Activated CD8-positive, alpha-beta memory T cell treated with anti-CD3 and anti-CD28 coated beads, Interleukin-2, amount 50 U/mL, for 1 hour (primary cell): ENCODE measurements around the gene MAMSTR.

Experiments used
- DNase-seq: peaks from one replicate; pipeline ENCODE4 v3.0.0-alpha.2; 2020; ENCODE audit errors: extremely low read depth

MAMSTR gene

DNA sequence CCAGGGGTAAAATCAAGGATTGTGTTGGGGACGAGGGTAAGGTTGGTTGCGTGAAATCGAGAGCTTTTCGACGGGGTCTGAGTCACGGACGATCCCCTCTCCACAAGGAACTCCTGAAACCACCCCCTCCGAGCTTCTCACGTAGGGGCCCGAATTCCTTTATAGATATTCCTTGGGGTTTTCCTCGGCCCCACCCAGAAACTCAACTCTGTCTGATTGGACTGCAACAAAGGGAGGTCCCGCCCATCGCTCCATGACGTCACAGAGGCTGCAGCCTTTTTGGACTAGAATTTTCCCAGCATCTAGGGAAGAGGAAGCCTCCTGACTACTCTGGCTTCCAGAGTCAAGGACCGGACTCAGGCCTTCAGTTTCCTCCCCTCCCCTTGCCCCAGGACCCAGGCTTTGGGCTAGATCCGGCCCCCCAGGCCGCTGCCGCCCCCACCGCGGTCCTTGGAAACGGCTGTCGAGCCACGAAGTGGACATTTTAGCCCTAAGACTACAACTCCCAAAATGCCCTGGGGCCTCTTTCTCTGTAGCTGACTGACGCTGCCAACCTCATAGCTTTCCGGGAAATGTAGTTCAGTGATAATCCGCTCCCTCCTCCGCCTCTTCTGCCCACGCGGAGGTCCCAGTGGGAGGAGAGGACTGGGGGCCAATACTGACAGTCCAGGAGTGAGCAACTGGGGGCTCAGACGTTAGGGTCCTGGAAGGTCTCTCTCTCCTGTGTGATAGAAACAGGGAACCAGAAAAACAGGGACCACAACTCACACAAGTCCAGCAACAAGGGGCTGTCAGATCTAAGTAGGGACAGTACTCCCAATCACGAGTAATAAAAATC, 27.4 kb upstream of the MAMSTR start, which contains the start of gene IZUMO1:
Gene IZUMO1, minus strand, starts transcription at position 172 of the 838 bp plus-strand sequence. CDS start 1,050 bp downstream, outside the sequence.
- DNase-seq, result no peak

DNA sequence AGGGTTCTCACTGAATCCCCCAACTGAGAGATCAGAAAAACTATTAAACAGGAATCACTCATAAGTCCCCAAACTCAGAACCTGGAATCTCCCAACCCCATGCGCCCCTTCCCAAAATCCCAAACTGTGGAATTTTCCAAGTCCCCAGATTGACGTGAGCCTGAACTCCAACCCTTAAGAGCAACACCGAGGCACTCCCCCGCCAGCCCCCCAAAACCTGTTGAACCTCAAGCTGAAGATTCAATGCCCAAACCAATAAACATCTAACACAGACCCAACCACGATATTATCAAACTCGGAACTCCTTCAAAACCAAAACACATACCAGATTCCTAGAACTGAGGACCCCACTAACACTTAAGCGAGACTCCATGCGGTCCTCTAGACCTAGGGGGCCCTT, 26.6 kb upstream of the MAMSTR start:
- DNase-seq, result no peak

DNA sequence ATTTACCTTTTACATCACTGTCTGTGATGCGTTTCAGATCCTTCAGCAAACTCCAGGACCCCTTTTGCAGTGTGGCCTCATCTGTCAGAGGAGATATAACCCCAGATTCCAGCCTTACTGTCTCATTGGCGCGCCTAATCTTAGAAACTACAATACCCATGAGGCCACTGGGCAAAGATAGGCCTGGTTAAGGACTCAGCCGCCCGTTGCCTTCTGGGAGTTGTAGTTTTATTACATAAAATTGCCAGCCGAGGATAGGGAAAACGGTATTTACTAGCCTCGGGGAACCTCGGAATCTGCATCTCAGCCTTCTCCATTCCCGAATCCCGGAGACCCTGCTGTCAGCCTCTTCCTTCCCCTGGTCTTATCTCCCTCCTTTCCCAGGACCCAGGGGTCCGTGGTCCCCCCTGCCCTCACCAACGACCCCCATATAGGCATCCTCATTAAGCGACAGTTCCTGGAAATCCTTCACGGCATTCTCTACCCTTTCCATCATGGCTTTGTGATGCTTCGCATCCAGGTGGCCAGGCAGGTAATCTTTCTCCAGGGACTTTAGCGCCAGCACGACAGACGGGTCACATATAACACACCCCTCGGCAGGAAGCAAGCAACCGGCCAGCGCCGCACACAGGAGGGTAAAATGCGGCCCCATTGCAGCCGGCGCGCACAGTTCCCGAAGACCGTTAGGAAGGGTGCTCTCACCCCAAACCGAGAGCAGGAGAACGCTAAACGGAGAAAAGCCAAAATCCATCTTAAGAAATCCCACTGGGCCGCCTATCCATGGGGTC, 25.9 kb upstream of the MAMSTR start:
- DNase-seq, result no peak

DNA sequence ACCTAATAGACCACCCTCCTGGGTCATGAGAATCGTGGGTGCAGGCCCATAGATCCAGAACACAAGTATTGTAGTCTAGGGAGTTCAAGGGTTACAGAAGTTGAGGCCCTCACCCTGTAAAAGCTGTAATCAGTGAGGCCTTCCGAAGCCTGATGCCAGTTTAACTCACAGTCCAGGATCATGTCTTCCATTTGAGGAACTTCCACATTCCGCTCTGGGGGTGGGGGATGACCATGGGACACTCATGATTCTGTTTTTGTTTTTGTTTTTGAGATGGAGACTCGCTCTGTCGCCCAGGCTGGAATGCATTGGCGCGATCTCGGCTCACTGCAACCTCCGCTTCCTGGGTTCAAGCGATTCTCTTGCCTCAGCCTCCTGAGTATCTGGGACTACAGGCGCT, 22.6 kb upstream of the MAMSTR start:
- DNase-seq, result no peak

DNA sequence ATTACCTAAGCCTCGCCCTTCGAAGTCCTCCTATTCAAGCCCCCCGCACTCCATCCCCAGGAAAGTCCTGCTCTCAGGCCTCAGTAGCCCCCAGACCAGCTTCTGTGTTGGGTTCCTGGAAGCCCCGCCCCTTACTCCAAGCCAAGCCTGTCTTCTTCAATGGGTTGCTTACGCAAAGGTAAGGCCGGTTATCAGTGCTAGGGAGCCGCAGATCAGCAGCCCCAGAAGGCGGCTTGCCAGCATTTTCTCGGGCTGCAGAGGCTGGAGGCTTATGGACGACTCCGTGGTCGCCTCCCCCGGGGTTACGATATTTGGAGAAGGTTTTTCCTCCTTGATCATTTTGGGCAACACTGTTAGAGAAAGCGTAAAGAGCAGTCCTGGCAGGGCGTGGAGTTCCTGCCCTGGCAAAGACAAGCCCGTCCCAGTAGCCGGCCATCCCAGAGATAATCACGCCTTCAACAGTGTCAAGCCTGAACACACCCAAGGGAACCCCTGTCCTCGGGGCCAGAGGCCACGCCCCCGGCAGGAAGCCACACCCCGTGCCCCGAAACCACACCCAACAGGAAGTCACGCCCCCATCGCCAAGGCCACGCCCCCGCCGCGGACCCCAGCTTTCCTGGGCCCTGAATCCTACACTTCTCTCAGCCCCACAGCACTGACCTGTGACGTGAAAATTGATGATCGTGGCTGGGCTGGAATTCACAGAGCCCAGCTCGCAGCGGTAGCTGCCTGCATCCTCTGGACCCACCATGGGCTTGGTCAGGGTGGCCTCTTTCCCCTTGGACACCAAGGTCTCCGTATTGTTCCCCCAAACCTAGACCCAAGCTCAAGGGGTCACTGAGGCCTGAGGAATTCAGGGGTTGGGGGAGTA, 21.8 kb upstream of the MAMSTR start:
- no peak for DNase-seq

DNA sequence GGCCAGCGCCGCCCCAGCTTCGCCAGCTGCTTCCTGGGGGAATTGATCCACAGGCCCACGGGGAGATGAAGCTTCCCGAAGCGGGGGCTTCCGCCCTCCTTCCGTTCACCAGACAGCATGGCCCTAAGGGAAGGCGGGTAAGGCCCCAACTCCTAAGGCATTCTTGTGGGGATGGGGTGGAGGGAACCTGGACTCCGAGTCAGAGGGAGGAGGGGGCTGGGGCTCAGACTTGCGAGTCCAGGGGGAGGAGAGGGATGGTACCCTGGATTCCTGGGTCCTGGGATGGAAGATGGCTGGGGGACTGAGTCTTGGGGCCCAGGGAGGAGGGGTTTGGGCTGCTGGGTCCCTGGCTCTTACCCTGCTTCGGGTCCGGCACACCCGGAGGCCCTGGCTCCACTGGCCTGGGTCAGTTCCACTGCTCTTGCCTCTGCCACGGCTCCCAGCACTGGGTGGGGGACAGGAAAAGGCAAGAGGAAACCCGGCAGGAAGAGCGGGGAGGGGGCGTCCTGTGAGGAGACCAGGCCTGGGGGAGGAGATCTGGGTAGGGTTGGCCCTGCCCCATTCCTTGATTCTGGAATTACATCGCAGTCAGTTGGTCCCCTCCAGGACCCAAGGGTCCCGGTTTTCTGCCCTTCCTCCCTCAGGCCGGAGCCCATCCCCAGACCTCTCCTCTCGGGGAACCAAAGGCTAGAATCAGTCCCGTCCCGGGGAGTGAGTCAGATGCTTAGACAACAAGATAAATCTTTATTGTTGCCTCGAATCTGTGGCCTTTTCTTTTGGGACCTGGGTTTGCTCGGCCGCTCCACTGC, 20.8 kb upstream of the MAMSTR start, which contains the start of gene RASIP1:
Gene RASIP1, minus strand, starts transcription at position 447 of the 809 bp plus-strand sequence. Its CDS starts 328 bp downstream, at position 119.
- DNase-seq, result no peak

DNA sequence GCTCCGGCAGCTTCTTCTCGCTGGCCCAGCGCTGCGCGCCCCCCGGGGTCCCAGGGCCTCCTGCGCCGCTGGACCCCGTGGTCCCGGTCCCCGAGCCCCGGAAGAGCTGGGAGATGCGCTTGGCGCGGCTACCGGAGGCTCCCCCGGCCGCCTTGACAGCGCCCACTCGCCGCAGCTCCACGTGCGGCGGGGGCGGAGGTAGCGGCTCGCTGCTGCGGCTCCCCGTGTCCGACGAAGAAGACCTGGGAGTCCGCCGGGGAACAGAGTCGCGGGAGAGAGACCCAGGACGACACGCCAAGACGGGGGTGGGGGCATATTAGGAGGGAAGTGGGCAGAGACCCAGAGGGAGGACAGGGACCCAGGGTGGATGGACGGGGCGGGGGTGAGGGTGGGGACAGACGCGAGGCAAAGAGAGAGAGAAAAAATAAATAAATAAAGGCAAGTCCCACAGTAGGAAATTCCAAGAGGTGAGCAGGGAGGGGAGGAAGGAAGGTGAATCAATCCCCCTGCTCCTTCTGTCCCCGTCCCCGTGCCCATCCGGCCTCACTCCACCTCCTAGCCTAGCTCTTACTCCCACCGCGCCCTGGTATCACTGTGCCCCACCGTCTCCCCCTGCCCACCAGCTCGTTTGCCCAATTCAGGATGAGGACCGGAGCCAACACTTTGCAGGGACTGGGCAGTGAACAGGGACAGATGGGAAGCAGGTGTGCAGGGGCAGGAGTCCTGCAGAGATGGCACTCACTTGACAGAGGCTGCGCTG, 20.1 kb upstream of the MAMSTR start:
- no peak for DNase-seq

DNA sequence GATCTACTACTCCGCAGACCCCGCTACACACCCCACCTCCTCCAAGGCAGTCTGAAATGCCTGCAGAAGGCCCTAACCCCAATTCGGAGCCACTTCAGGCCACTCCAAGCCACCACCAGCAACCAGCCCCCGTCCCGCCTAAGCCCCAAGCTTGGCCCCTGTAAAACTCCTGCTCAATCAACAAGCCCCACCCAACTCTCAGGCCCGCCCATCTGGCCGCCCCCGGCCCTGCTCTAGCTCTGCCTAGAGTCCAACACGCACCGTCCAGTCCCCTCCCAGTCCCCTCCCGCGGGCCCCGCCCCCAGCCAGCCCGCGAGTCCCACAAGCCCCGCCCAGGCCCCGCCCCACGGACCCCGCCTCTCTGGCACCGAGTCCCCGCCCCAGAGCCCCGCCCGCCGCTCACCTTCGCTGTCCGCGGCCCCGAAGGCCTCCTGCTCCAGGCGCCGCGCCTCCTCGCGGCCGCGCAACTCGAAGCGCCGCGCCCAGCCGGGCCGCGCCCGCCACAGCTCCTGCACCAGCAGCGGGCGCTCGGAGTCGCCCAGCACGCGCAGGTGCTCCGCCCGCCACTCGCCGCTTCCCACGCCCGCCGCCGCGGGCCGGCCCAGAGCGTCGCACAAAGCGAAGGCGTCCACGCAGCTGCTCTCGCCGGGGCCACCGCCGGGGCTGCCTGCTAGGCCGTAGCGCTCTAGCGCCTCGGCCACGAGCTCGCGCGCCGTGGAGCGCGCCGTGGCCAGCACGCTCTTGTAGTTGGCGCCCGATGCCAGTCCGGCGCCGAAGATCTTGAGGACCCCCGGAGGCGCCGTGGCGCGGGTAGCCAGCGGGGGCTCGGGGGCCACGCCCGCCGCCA, 19.3 kb upstream of the MAMSTR start:
- peak; percentile 69 for DNase-seq

DNA sequence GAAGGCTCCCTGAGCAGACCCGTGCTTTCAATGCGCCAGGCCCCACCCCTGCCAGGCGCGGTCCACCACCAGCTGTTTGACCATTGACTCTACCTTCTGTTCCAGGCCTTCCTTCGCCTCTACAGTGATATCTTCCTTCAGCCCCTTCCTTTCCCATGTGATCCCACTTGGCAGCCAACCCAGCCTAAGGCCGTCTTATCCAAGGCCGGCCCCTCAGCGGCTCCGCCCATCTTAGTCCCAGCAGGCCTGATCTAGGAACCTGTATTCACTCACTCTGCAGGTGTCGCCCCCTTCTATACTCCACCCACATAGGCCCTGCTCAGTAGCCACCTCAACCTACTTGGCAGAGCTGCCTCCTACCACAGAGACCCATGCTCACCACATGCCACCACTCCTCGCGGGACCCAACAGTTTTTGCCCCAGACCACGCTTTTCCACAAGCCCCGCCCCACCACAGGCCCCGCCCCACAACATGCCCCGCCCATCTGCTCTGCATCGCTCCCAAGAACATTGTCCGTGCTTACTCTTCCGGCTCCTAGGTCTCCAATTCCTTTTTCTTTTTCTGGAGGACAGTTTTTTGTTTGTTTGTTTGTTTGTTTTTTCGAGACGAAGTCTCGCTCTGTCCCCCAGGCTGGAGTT, 18.0 kb upstream of the MAMSTR start:
- DNase-seq, result no peak

DNA sequence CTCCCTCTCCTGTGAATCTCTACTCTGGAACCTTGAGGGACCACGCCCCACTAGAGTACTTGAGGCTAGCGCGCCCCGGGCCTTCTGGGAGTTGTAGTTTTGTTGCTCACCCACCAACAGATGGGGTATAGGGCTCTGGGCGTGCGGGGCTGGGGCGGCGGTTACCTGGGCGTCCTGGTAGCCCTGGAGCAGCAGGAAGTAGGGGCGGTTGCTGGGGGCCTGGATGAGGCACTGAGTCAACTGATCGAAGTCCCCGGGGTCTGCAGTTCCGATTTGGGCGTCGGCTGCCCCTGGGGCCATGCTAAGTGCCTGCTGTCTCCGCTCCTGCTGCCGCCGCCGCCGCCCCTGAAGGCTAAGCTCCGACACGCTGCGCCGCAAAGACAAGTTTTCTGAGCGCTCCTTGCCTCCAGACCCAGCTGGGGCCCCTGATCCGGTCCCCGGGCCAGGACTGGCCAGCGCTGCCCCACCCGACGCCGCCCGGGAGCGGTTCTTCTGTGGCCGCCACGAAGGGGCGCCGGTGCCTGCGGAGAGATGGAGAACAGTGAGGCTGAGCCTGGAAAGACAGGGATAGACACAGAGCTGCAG, 15.6 kb upstream of the MAMSTR start:
- no peak for DNase-seq

DNA sequence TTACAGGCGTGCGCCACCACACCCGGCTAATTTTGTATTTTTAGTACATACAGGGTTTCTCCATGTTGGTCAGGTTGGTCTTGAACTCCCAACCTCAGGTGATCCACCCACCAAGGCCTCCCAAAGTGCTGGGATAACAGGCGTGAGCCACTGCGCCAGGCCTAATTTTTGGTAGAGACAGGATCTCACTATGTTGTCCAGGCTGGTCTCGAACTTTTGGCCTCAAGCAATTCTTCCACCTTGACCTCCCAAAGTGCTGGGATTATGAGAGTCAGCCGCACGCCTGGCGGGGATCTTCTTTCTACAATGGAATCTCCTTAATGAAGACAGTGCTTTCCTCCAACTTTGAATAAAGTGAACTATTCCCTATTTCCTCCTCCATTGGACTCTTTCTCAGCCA, 15.1 kb upstream of the MAMSTR start:
- no peak for DNase-seq

DNA sequence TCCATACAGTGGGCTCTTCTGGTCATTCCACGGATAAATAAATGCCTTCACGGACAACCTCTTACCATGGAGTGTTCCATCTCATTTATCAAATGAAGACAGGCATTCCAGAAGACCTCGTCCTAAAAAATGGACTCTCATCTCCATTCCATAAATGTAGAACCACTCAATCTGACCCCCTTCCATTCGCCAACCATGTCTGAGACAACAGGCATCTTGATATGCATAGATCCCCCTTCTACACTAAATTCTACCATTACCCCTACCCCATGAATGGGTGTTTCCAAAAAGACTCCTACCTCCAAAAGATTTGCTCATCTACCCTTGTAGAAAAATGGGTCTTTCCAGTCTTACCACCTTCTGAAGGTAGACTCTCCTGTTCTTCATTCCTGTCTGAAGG, 11.9 kb upstream of the MAMSTR start:
- no peak for DNase-seq

DNA sequence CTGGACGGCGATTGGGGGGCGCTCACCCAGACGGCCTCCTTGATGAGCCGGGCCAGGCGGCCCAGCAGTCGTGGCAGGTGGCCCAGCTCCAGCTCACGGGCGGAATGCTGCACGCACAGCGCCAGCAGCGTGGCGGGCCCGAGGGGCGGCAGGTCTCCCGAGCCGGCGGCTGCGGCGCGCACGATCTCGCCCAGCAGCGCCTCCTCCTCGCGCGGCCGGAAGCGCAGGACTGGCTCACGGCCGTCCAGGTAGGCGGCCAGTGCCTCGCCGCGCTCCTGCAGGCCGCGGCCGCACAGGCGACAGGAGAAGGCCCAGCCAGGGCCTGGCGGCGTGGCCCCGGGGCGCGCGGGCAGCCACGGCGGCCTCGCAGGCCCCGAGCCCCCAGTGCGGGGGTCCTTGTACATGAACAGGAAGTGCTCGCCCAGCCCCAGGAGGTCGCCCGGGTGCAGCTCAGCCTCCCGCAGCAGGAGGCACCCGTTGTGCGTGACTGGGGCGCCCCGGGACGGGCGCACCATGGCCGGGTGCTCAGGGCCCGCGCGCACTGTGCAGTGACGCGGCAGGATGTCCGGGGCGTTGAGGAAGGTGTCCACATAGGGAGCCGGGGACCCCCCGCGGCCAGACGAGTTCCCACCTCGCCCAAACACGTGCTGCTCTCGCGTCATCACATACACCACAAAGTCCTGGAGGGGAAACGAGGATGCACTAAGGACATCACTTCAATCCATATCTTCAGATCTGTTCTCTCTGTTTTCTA, 9.6 kb upstream of the MAMSTR start:
- DNase-seq, result no peak

DNA sequence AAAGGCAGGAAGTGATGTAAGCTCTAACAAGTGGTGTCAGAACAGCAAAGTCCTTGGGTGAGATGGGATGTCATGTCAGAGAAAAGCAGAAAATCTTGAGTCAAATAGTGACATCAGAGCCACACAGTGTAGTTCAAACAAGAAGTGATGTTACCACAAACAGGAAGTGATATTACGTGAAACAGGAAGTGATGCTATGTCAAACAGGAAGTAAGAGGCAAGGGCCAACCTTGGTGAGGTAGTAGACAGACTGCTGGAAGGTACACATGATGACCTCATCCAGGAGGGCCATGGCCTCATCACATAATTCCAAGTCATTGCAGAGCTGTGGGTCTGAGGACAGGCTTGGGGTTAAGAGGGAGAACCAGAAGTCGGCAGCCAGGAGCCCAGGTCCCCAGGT, 7.0 kb upstream of the MAMSTR start:
- DNase-seq, result no peak

DNA sequence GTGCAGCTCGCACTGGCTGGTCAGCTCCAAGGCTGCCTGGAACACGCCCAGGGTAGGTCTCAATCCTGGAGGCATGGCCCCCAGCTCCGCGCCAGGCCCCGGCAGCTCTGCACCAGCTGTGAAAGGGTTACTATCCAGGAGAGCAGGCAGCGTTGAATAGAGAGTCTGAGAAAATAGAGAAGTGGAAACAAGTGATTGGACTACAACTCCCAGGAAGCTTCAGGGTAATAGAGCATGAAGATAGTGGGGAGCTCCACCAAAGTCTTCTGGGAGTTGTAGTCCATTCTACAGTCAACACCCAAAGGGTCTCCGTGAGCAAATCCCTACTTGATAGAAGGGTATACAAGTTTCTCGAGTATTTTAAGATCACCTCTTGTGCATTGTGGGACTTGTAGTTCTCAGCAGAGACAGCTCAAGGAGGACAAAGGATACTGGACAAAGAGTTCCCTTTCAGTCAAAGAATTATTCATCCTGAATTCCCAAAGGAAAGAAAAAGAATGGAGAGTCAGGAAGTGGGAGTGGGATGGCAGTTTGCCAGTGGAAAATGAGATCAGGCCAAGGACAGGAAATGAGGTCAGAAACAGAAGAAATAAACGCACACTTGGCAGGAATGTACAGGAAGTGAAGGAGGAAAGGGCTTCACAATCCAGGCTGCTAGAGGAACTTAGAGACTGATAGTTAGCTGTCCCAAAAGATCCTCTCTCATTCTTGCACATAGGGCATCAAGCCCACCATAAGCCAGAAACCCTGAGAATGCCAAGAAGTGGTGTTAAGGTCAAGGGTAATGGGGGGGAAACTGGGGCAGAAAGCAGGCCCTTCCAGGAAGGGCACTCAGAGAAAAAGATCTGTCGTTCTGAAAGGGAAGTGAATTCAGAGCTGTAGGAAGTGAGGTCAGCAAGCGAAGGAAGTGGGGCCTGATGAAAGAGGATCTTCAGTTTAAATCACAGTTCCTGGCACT, 5.5 kb upstream of the MAMSTR start:
- DNase-seq, result no peak

DNA sequence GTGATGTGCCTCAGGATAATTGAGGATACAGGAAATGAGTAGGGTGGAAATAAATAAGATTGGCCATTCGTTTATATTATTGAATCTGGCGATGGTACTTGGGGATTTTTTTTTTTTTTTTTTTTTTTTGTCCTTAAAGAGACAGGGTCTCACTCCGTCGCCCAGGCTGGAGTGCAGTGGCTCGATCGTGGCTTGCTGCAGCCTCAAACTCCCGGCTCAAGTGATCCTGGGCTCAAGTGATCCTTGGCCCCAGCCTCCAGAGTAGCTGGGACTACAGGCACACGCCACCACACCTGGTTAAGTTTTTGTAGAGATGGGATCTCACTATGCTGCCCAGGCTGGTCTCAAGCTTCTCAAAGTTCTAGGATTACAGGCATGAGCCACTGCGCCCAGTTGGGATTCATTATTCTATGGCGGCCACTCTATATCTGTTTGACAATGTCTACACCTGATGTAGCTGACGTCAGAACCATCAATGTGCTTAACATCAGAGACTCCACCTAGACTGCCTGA, 2.7 kb upstream of the MAMSTR start:
- no peak for DNase-seq
